Renal cortex interstitium (tissue), 11 donors: ENCODE data around the gene TUBGCP6. TPM values are rescaled to one million over a fixed set of nuclear protein-coding genes. Genes with fewer than 3 reads are reported as not detected.

Experiments used
- DNase-seq, 11 donors: peaks; one replicate each; pipeline ENCODE4 v3.0.0-alpha.2; 2013; ENCODE audit warnings: low read depth in 9 of 11, low spot score in 4 of 11; ENCODE audit errors: extremely low read depth in 1 of 11
- polyA plus RNA-seq, 3 donors: library from polyadenylated mRNA; unstranded; fragments of 120-200 nt; gene quantifications; one replicate each; pipeline ENCODE4 v1.2.1, GENCODE V29; 2013; ENCODE audit not compliant: insufficient read length in 3 of 3

The TUBGCP6 gene
- polyA plus RNA-seq, 3 donors, result 30.5 to 48.2 (median 40.1) TPM

GRCh38 chr22:50178871-50179869 lies 65.7 kb downstream of the TUBGCP6 start:
- no peak for DNase-seq

- DNase-seq, result no peak
Measured at GRCh38 chr22:50178471-50178864, 66.4 kb downstream of the TUBGCP6 start.

GRCh38 chr22:50177537-50178470 lies 67.0 kb downstream of the TUBGCP6 start:
- DNase-seq, result no peak

- DNase-seq, result no peak
Measured at GRCh38 chr22:50176850-50177536, 67.8 kb downstream of the TUBGCP6 start.

- DNase-seq, result no peak
Measured at GRCh38 chr22:50175921-50176849, 68.6 kb downstream of the TUBGCP6 start.

- DNase-seq, result no peak
Measured at GRCh38 chr22:50175191-50175461, 69.7 kb downstream of the TUBGCP6 start.

GRCh38 chr22:50174382-50175190 lies 70.2 kb downstream of the TUBGCP6 start:
- no peak for DNase-seq

GRCh38 chr22:50173983-50174355 lies 70.9 kb downstream of the TUBGCP6 start:
- DNase-seq, result no peak

GRCh38 chr22:50173311-50173982 lies 71.4 kb downstream of the TUBGCP6 start:
- DNase-seq, result no peak

- DNase-seq, result no peak
Measured at GRCh38 chr22:50171965-50172421, 72.8 kb downstream of the TUBGCP6 start.

GRCh38 chr22:50171319-50171964 lies 73.4 kb downstream of the TUBGCP6 start:
- DNase-seq, result no peak

- no peak for DNase-seq
Measured at GRCh38 chr22:50170453-50171318, 74.1 kb downstream of the TUBGCP6 start, which contains the start of gene PANX2. TSS of gene PANX2 (plus strand) at chr22:50170731. CDS start at chr22:50170731, 0 bp downstream.

- DNase-seq, result no peak
Measured at GRCh38 chr22:50169774-50170341, 75.0 kb downstream of the TUBGCP6 start.

- no peak for DNase-seq
Measured at GRCh38 chr22:50169181-50169759, 75.6 kb downstream of the TUBGCP6 start.
